ENCODE measurements around the gene ZIC4. TPM values are rescaled to one million over a fixed set of nuclear protein-coding genes. Genes with fewer than 3 reads are reported as not detected.

Gene ZIC4
- total and polyA plus RNA-seq, 10 of the 15 experiments (the other 5 are each of a cell fraction or from before 2014, with no cell fraction given): not detected

DNA sequence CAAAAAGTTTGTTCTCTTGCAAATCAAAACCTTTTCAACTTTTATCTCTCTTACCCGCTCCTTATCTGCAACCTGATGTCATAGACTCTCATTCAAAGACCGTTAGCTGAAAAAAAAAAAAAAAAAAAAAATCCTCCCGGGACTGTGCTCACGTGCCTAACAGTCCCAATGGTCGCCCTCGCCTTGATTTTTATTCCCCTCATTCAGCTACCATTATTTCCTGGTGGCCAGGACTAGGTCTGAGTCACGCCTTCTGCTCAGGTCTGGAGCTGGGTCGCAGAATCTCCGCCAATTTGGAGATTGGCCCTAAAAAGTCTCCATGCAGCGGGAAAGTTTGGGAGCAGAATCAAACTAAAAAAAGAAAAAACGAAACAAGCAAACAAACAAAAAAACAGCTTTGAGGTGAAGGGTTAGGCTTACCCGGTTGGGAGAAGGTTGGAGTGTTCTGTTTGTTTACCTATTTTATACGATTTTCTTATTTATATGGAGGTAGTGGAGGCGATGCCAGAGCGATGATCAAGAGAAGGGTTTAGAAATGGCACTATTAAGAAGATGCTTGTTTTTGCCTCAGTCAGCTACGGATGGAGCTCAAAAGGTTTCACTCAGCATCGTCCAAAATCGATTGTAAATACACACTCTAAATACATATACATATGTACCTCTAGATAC is 51.1 kb downstream of the ZIC4 start (continued):
- no peak for TF ChIP-seq SIN3A (IDR thresholded peaks at IDR 0.05; ENCODE audit: low read depth, low read length)
- no peak for TF ChIP-seq MEF2A (IDR thresholded peaks at IDR 0.05; ENCODE audit: insufficient read depth, low read depth, low read length)
- no peak for TF ChIP-seq ESRRA (IDR thresholded peaks at IDR 0.05; ENCODE audit: low read length)
- TF ChIP-seq SPI1 (IDR thresholded peaks at IDR 0.05; ENCODE audit: borderline replicate concordance, insufficient read depth, low read depth, low read length): no peak
- no peak for TF ChIP-seq HDAC6 (IDR thresholded peaks at IDR 0.05; ENCODE audit: unreplicated experiment)
- no peak for TF ChIP-seq PAX8 (IDR thresholded peaks at IDR 0.05)
- no peak for TF ChIP-seq POU2F2 (IDR thresholded peaks at IDR 0.05; ENCODE audit: borderline replicate concordance, low read depth, low read length)
- no peak for TF ChIP-seq MYC (IDR thresholded peaks at IDR 0.05; ENCODE audit: insufficient read depth, insufficient read length, insufficient replicate concordance, low read length, severe bottlenecking)
- no peak for TF ChIP-seq STAT3 (IDR thresholded peaks at IDR 0.05; ENCODE audit: low read depth, low read length)
- TF ChIP-seq SMARCA5 (IDR thresholded peaks at IDR 0.05): no peak
- TF ChIP-seq, protein P1, sequence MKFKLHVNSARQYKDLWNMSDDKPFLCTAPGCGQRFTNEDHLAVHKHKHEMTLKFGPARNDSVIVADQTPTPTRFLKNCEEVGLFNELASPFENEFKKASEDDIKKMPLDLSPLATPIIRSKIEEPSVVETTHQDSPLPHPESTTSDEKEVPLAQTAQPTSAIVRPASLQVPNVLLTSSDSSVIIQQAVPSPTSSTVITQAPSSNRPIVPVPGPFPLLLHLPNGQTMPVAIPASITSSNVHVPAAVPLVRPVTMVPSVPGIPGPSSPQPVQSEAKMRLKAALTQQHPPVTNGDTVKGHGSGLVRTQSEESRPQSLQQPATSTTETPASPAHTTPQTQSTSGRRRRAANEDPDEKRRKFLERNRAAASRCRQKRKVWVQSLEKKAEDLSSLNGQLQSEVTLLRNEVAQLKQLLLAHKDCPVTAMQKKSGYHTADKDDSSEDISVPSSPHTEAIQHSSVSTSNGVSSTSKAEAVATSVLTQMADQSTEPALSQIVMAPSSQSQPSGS (IDR thresholded peaks at IDR 0.05; ENCODE audit: low read length): no peak
- TF ChIP-seq YY1 (IDR thresholded peaks at IDR 0.05; ENCODE audit: low read depth, low read length): no peak
- TF ChIP-seq NR2F1 (conservative IDR thresholded peaks at IDR 0.05): no peak
- TF ChIP-seq, protein P2, sequence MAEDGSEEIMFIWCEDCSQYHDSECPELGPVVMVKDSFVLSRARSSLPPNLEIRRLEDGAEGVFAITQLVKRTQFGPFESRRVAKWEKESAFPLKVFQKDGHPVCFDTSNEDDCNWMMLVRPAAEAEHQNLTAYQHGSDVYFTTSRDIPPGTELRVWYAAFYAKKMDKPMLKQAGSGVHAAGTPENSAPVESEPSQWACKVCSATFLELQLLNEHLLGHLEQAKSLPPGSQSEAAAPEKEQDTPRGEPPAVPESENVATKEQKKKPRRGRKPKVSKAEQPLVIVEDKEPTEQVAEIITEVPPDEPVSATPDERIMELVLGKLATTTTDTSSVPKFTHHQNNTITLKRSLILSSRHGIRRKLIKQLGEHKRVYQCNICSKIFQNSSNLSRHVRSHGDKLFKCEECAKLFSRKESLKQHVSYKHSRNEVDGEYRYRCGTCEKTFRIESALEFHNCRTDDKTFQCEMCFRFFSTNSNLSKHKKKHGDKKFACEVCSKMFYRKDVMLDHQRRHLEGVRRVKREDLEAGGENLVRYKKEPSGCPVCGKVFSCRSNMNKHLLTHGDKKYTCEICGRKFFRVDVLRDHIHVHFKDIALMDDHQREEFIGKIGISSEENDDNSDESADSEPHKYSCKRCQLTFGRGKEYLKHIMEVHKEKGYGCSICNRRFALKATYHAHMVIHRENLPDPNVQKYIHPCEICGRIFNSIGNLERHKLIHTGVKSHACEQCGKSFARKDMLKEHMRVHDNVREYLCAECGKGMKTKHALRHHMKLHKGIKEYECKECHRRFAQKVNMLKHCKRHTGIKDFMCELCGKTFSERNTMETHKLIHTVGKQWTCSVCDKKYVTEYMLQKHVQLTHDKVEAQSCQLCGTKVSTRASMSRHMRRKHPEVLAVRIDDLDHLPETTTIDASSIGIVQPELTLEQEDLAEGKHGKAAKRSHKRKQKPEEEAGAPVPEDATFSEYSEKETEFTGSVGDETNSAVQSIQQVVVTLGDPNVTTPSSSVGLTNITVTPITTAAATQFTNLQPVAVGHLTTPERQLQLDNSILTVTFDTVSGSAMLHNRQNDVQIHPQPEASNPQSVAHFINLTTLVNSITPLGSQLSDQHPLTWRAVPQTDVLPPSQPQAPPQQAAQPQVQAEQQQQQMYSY (CRISPR knock-in tag; IDR thresholded peaks at IDR 0.05): no peak

Data from GM12878 (cell line).